H1 (cell line): Measurements from ENCODE around the gene DIP2B. TPM values are rescaled to one million over a fixed set of nuclear protein-coding genes. Genes with fewer than 3 reads are reported as not detected.

ENCODE experiments used
- ATF3 ChIP-seq: IDR thresholded peaks from 2 replicates; pipeline ENCODE4 v1.6.1; 2011; ENCODE audit warnings: low read depth, mild to moderate bottlenecking, low read length; ENCODE audit not compliant: insufficient read depth
- BRCA1 ChIP-seq: IDR thresholded peaks from 2 replicates; pipeline ENCODE4 v1.6.1; 2012; ENCODE audit warnings: low read depth, low read length, improper control_type of control experiment
- CBX5 ChIP-seq: fragments of 300-800, 300-1000 bp; sonication (generic); IDR thresholded peaks from 2 replicates; pipeline ENCODE4 v1.7.1; 2016; ENCODE audit warnings: antibody characterized with exemption, low read length, low read depth
- CHD7 ChIP-seq: fragments of 300-600 bp; sonication (generic); IDR thresholded peaks from 2 replicates; pipeline ENCODE4 v1.7.1; 2012; ENCODE audit warnings: low read length, moderate library complexity, mild to moderate bottlenecking, inconsistent platforms; ENCODE audit not compliant: insufficient replicate concordance
- CREB1 ChIP-seq: IDR thresholded peaks from 2 replicates; pipeline ENCODE4 v1.6.1; 2012; ENCODE audit warnings: inconsistent platforms
- NRF1 ChIP-seq: IDR thresholded peaks from 2 replicates; pipeline ENCODE4 v1.6.1; 2011; ENCODE audit warnings: mild to moderate bottlenecking, low read depth, low read length, improper control_type of control experiment
- POU5F1 ChIP-seq: IDR thresholded peaks from 2 replicates; pipeline ENCODE4 v1.6.1; 2011; ENCODE audit warnings: low read depth, mild to moderate bottlenecking, low read length, moderate library complexity
- RNF2 ChIP-seq: fragments of 200-900, 300-1000 bp; sonication (generic); IDR thresholded peaks from 2 replicates; pipeline ENCODE4 v1.7.1; 2016; ENCODE audit warnings: borderline replicate concordance, low read depth, mild to moderate bottlenecking, antibody characterized with exemption, low read length; ENCODE audit not compliant: poor library complexity, severe bottlenecking; ENCODE audit errors: missing control alignments
- SIN3A ChIP-seq, 2 experiments: IDR thresholded peaks in 1 of 2; conservative IDR thresholded peaks in 1 of 2; 2 replicates each; pipeline ENCODE4 v1.6.1; 2011 to 2012; ENCODE audit warnings: low read length in 2 of 2, improper control_type of control experiment in 1 of 2, low read depth in 1 of 2, mild to moderate bottlenecking in 1 of 2
- SP1 ChIP-seq: IDR thresholded peaks from 2 replicates; pipeline ENCODE4 v1.6.1; 2011; ENCODE audit warnings: low read depth, low read length
- TAF1 ChIP-seq: IDR thresholded peaks from 2 replicates; pipeline ENCODE4 v1.6.1; 2011; ENCODE audit warnings: mild to moderate bottlenecking, low read depth, low read length
- TBP ChIP-seq: IDR thresholded peaks from 2 replicates; pipeline ENCODE4 v1.6.1; 2011; ENCODE audit warnings: low read depth, low read length, improper control_type of control experiment
- polyA plus RNA-seq, 7 experiments: library from polyadenylated mRNA; depleted of rRNA in 3 of 7; stranded (reverse) in 5 of 7; unstranded in 2 of 7; fragments of >200 nt in 5 of 7; fragments of 200-250 nt in 2 of 7; gene quantifications; 1 replicate in 5 of 7; 2 replicates in 1 of 7; 4 replicates in 1 of 7; pipeline versions ENCODE4 v1.2.1 to v1.2.3, GENCODE V29; 2011 to 2013; ENCODE audit warnings: missing spikeins in 2 of 7, mixed read lengths in 2 of 7
- total RNA-seq: library from RNA; stranded (reverse); fragmentation: NEBNext Ultra II Directional; extraction: Animal tissue kit (Norgen Biotek cat#: 25700); gene quantifications from 2 replicates; pipeline ENCODE4 v1.2.1, GENCODE V29; 2021

Gene DIP2B
- total and polyA plus RNA-seq, 2 of the 8 experiments (the other 6 are each of a cell fraction or from before 2014, with no cell fraction given): 11.1 to 29.6 TPM

- TF ChIP-seq CHD7: no peak
- TF ChIP-seq TAF1: no peak
- no peak for TF ChIP-seq SIN3A (conservative IDR thresholded peaks at IDR 0.05 in 1 of 2, IDR thresholded peaks at IDR 0.05 in 1 of 2; ENCODE audit: low read depth in 1 of 2, low read length in 2 of 2)
- TF ChIP-seq RNF2: no peak
- no peak for TF ChIP-seq CREB1
- TF ChIP-seq TBP: no peak
- TF ChIP-seq BRCA1: no peak
- no peak for TF ChIP-seq ATF3
- no peak for TF ChIP-seq NRF1
- no peak for TF ChIP-seq CBX5
- no peak for TF ChIP-seq POU5F1
- no peak for TF ChIP-seq SP1
Measured at GRCh38 chr12:50672158-50672557, 167.4 kb downstream of the DIP2B start (continued).
